K562 (cell line): Measurements from ENCODE around the gene ANO3. TPM values are rescaled to one million over a fixed set of nuclear protein-coding genes. Genes with fewer than 3 reads are reported as not detected.

ENCODE experiments used
- ATAC-seq: fragments of 200-7000 bp; cut with Tn5 transposase; 3 replicates; pipeline ENCODE4 v1.9.1; 2020; ENCODE audit warnings: moderate library complexity
- BruUV-seq: library from RNA; stranded (reverse); fragments of 400-500 nt; replicated peaks from 2 replicates; lab custom pipeline; 2021; lab: Mats Ljungman, UMichigan
- CTCF ChIA-PET: fragments of 300-600 bp; formaldehyde crosslinking; extraction: SDS; loops from one replicate; lab custom pipeline; 2021; ENCODE audit warnings: low intra/inter-chr PET ratio; lab: Yijun Ruan, JAX
- POLR2A ChIA-PET: fragments of 300-600, 350-650 bp; sonication (Branson Sonifier 250); formaldehyde crosslinking; extraction: SDS; loops from one replicate; lab custom pipeline; 2021; ENCODE audit warnings: antibody characterized with exemption, inconsistent platforms; lab: Yijun Ruan, JAX
- DNase-seq, 4 experiments: peaks; one replicate each; pipeline versions ENCODE4 v3.0.0 to v3.0.0-alpha.2; 2011 to 2018; ENCODE audit warnings: low spot score in 3 of 4, mixed read lengths in 3 of 4; ENCODE audit errors: extremely low read depth in 1 of 4
- FAIRE-seq: peaks from 2 replicates; lab custom pipeline; 2011; peaks lifted over from hg19 to GRCh38; lab: Jason Lieb, UNC
- H2AFZ ChIP-seq: 2 replicates; pipeline ENCODE4 v1.6.0; 2011; ENCODE audit warnings: low read depth, low read length, control low read depth, inconsistent platforms
- H3K27ac ChIP-seq: fragments of 200-600 bp; 3 replicates; pipeline ENCODE4 v1.8.0; 2011; ENCODE audit warnings: low read depth, mild to moderate bottlenecking, control low read depth, inconsistent platforms, low read length, moderate library complexity, mixed read lengths; ENCODE audit errors: extremely low read depth
- H3K27me3 ChIP-seq, 2 experiments: fragments of 300-600 bp in 1 of 2; 2 replicates in 1 of 2; 3 replicates in 1 of 2; pipeline versions ENCODE4 v1.6.0 to v1.8.0; 2011; ENCODE audit warnings: inconsistent platforms in 2 of 2, low read length in 2 of 2, mild to moderate bottlenecking in 1 of 2, mixed read lengths in 1 of 2, moderate library complexity in 1 of 2; ENCODE audit not compliant: control insufficient read depth in 2 of 2, insufficient read depth in 2 of 2
- H3K36me3 ChIP-seq: fragments of 300-600 bp; 3 replicates; pipeline ENCODE4 v1.8.0; 2011; ENCODE audit warnings: mild to moderate bottlenecking, low read length, inconsistent platforms; ENCODE audit not compliant: control insufficient read depth, insufficient read depth
- H3K4me1 ChIP-seq, 2 experiments: fragments of 200-600 bp in 1 of 2; replicated peaks in 1 of 2; 2 replicates in 1 of 2; 3 replicates in 1 of 2; pipeline versions ENCODE4 v1.5.1 to v1.8.0; 2011; ENCODE audit warnings: inconsistent platforms in 2 of 2, low read length in 2 of 2, mild to moderate bottlenecking in 1 of 2, mixed read lengths in 1 of 2, moderate library complexity in 1 of 2; ENCODE audit not compliant: control insufficient read depth in 2 of 2, insufficient read depth in 2 of 2
- H3K4me2 ChIP-seq: 2 replicates; pipeline ENCODE4 v1.6.1; 2011; ENCODE audit warnings: low read length, control low read depth, inconsistent platforms, mixed read lengths; ENCODE audit not compliant: insufficient read depth
- H3K4me3 ChIP-seq: fragments of 200-600 bp; sonication (generic), shearing (Covaris generic); 2 replicates; pipeline ENCODE4 v1.5.1; 2016; ENCODE audit warnings: control low read depth, inconsistent platforms
- H3K79me2 ChIP-seq: fragments of 200-600 bp; 3 replicates; pipeline ENCODE4 v1.8.0; 2011; ENCODE audit warnings: low read length, inconsistent platforms; ENCODE audit not compliant: control insufficient read depth, insufficient read depth
- H3K9ac ChIP-seq, 2 experiments: 2 replicates each; pipeline versions ENCODE4 v1.6.0 to v1.6.1; 2011; ENCODE audit warnings: low read depth in 2 of 2, low read length in 2 of 2, control low read depth in 1 of 2, inconsistent platforms in 1 of 2, mild to moderate bottlenecking in 1 of 2, mixed read lengths in 1 of 2; ENCODE audit not compliant: insufficient read depth in 1 of 2
- H3K9me1 ChIP-seq: one replicate; pipeline ENCODE4 v1.6.0; 2011; ENCODE audit warnings: inconsistent platforms, mild to moderate bottlenecking, low read length, moderate library complexity; ENCODE audit not compliant: control insufficient read depth, insufficient read depth
- H3K9me3 ChIP-seq: replicated peaks from 2 replicates; pipeline ENCODE4 v1.5.1; 2011; ENCODE audit warnings: low read depth, low read length, inconsistent platforms; ENCODE audit not compliant: control insufficient read depth, insufficient read depth
- H4K20me1 ChIP-seq: replicated peaks from 2 replicates; pipeline ENCODE4 v1.6.1; 2011; ENCODE audit warnings: low read length, inconsistent platforms, mixed read lengths; ENCODE audit not compliant: control insufficient read depth, insufficient read depth
- BRD4 ChIP-seq: fragments of 200-600 bp; sonication (generic); IDR thresholded peaks from 2 replicates; pipeline ENCODE4 v1.6.1; 2017; ENCODE audit warnings: inconsistent platforms
- HDAC3 ChIP-seq: fragments of 450-650 bp; IDR thresholded peaks from 2 replicates; pipeline ENCODE4 v1.6.1; 2018; ENCODE audit warnings: borderline replicate concordance, mild to moderate bottlenecking, moderate library complexity; ENCODE audit not compliant: partially characterized antibody
- HMG20B ChIP-seq: fragments of 250-450 bp; sonication (Bioruptor Pico); IDR thresholded peaks from 2 replicates; pipeline ENCODE4 v1.5.0; 2021; ENCODE audit warnings: mild to moderate bottlenecking
- KHSRP ChIP-seq: fragments of 450-650 bp; IDR thresholded peaks from 2 replicates; pipeline ENCODE4 v1.6.1; 2017
- L3MBTL2 ChIP-seq: fragments of 450-650 bp; IDR thresholded peaks from 2 replicates; pipeline ENCODE4 v1.6.1; 2016; ENCODE audit warnings: mild to moderate bottlenecking, moderate library complexity
- WHSC1 ChIP-seq: IDR thresholded peaks from one replicate; pipeline ENCODE4 v1.6.1; 2012; ENCODE audit warnings: low read length, control low read depth, inconsistent platforms
- ZNF518B ChIP-seq: fragments of 250-450 bp; sonication (Bioruptor Pico); IDR thresholded peaks from 2 replicates; pipeline ENCODE4 v1.5.0; 2021; ENCODE audit warnings: mild to moderate bottlenecking, moderate library complexity
- ZNF561 ChIP-seq: fragments of 450-650 bp; formaldehyde crosslinking; conservative IDR thresholded peaks from 2 replicates; pipeline ENCODE4 v1.4.0; 2020; ENCODE audit warnings: mild to moderate bottlenecking, moderate library complexity
- ZNF699 ChIP-seq: fragments of 250-450 bp; sonication (Bioruptor Pico); IDR thresholded peaks from 2 replicates; pipeline ENCODE4 v1.8.0; 2021; ENCODE audit warnings: mild to moderate bottlenecking, moderate library complexity; ENCODE audit not compliant: insufficient replicate concordance
- ZNF778 ChIP-seq: fragments of 450-650 bp; formaldehyde crosslinking; IDR thresholded peaks from 2 replicates; pipeline ENCODE4 v1.4.0; 2020; ENCODE audit warnings: mild to moderate bottlenecking, moderate library complexity
- WGBS: fragments of 100-300 bp; shearing (Covaris generic); methylation state at CpG from one replicate; pipeline ENCODE4 v1.1.6; 2016; ENCODE audit warnings: low coverage, mixed read lengths; ENCODE audit not compliant: insufficient coverage; ENCODE audit errors: missing lambda C conversion rate; 5-methylcytosine and 5-hydroxymethylcytosine counted together
- in situ Hi-C: fragments of 300-500 bp; cut with MboI; formaldehyde crosslinking; loops from 4 replicates; pipeline ENCODE4 v1.15.0; 2018; ENCODE audit warnings: inconsistent platforms, mixed read lengths
- intact Hi-C: fragments of 100-400 bp; cut with micrococcal nuclease; formaldehyde crosslinking; loops from 2 replicates; pipeline ENCODE4 v1.14.2; 2022
- polyA plus RNA-seq, 8 experiments: library from polyadenylated mRNA; depleted of rRNA in 4 of 8; stranded (reverse) in 5 of 8; unstranded in 3 of 8; fragments of >200 nt; fragmentation: Nextera tagmentation in 2 of 8; fragmentation: Illumina TruSeq in 1 of 8; extraction: Ambion mirVana in 2 of 8; extraction: Trizol in 1 of 8; gene quantifications; 2 replicates each; pipeline versions ENCODE4 v1.2.1 to v1.2.3, GENCODE V29; 2011 to 2014; ENCODE audit warnings: inconsistent platforms in 1 of 8, missing spikeins in 1 of 8
- total RNA-seq, 7 experiments: library from RNA; depleted of rRNA in 6 of 7; stranded (reverse); fragments of >200 nt in 6 of 7; fragmentation: Illumina TruSeq in 2 of 7; extraction: Trizol in 2 of 7; gene quantifications; 2 replicates each; pipeline versions ENCODE4 v1.2.1 to v1.2.3, GENCODE V29; 2011 to 2021; ENCODE audit warnings: low replicate concordance in 1 of 7
- TF ChIP-seq, protein P1 (sequence below): IDR thresholded peaks from 2 replicates; pipeline ENCODE4 v1.6.1; 2011; ENCODE audit not compliant: insufficient read length; ENCODE audit errors: extremely low read depth
- TF ChIP-seq, protein P2 (sequence below): fragments of 450-650 bp; IDR thresholded peaks from 2 replicates; pipeline ENCODE4 v1.6.1; 2016; ENCODE audit warnings: low read depth, mild to moderate bottlenecking, moderate library complexity

ANO3 gene
- total and polyA plus RNA-seq, 9 of the 15 experiments (the other 6 are each of a cell fraction or from before 2014, with no cell fraction given), result 0.01 to 0.13 (median 0.04) TPM; not detected in 1

DNA sequence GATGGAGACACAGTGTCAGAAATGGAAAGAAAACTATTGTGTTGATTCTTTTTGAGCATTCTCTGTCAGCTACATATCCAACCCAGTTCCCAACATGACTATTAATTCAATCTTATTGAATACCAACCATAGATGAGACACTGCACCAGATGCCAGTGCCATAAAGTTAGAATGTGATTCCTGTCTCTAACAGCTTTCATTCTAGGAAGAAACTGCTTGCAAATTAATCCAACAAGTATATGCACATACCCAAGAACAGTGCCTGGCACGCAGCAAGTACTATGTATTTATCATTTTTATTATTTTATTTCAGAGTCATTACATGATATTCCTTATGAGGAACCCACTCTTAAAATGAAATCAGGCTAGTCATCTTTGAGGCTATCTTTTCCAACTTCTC lies 355.4 kb downstream of the ANO3 start:
- H2AFZ ChIP-seq, result no peak overlapping the region

GRCh38 chr11:26688701-26689100 lies 356.8 kb downstream of the ANO3 start:
- no peak for TF ChIP-seq ZNF518B
- TF ChIP-seq HDAC3, result no peak
- no peak for TF ChIP-seq ZNF778 (CRISPR knock-in tag)
- TF ChIP-seq L3MBTL2, result no peak
- intact Hi-C loops, result no loop called here

More for the DNA sequence above, 355.4 kb downstream of the ANO3 start:
- ChIA-PET POLR2A (no interaction called here), CTCF (no interaction called here)
- no peaks in the 10 kb centered on the region for H3K9me1 ChIP-seq
- no TSS peak for BruUV-seq
- H3K27ac ChIP-seq, result no peak overlapping the region
- H3K36me3 ChIP-seq, result no peaks in the 10 kb centered on the region
- no peaks in the 10 kb centered on the region for H3K9me3 ChIP-seq
- WGBS, result 0% methylated on average over 1 of the region's 1 CpG
- in situ Hi-C loops (no loop called here), intact Hi-C loops (no loop called here)
- no peak overlapping the region for H3K4me2 ChIP-seq
- no peaks in the 10 kb centered on the region for H3K27me3 ChIP-seq
- no peak overlapping the region for H3K9ac ChIP-seq
- H3K79me2 ChIP-seq, result no peaks in the 10 kb centered on the region
- DNase-seq, result no peak
- no peak overlapping the region for H3K4me3 ChIP-seq
- ATAC-seq, result no peak
- H4K20me1 ChIP-seq, result no peaks in the 10 kb centered on the region
- H3K4me1 ChIP-seq, result no peaks in the 10 kb centered on the region
- TF ChIP-seq ZNF561, result no peak
- TF ChIP-seq WHSC1, result no peak
- TF ChIP-seq KHSRP, result no peak
- TF ChIP-seq BRD4, result no peak
- TF ChIP-seq, protein P1, sequence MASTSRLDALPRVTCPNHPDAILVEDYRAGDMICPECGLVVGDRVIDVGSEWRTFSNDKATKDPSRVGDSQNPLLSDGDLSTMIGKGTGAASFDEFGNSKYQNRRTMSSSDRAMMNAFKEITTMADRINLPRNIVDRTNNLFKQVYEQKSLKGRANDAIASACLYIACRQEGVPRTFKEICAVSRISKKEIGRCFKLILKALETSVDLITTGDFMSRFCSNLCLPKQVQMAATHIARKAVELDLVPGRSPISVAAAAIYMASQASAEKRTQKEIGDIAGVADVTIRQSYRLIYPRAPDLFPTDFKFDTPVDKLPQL, result no peak
- TF ChIP-seq HMG20B, result no peak
- no peak for TF ChIP-seq ZNF699 (CRISPR knock-in tag)
- TF ChIP-seq, protein P2, sequence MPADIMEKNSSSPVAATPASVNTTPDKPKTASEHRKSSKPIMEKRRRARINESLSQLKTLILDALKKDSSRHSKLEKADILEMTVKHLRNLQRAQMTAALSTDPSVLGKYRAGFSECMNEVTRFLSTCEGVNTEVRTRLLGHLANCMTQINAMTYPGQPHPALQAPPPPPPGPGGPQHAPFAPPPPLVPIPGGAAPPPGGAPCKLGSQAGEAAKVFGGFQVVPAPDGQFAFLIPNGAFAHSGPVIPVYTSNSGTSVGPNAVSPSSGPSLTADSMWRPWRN, result no peak
- TF ChIP-seq, all 486 proteins: peak for 0
- FAIRE-seq, result no peak

More at GRCh38 chr11:26688701-26689100, 356.8 kb downstream of the ANO3 start:
- Histone ChIP-seq H4K20me1 (no peaks in the 10 kb centered on the region), H3K4me3 (no peak overlapping the region), H3K36me3 (no peaks in the 10 kb centered on the region), H3K9me1 (no peaks in the 10 kb centered on the region), H2AFZ (no peak overlapping the region), H3K9ac (no peak overlapping the region), H3K27me3 (no peaks in the 10 kb centered on the region), H3K4me2 (no peak overlapping the region), H3K27ac (no peak overlapping the region), H3K9me3 (no peaks in the 10 kb centered on the region), H3K79me2 (no peaks in the 10 kb centered on the region), H3K4me1 (no peaks in the 10 kb centered on the region)
- no peak for ATAC-seq
- no peak for FAIRE-seq
- ChIA-PET POLR2A (no interaction called here), CTCF (no interaction called here)
- WGBS, result 0% methylated on average over 4 of the region's 4 CpGs
- DNase-seq, result no peak
- BruUV-seq, result no TSS peak
- in situ Hi-C loops, result no loop called here
